Measurements from ENCODE around the gene RASSF9. TPM values are rescaled to one million over a fixed set of nuclear protein-coding genes. Genes with fewer than 3 reads are reported as not detected.

The RASSF9 gene
- total RNA-seq, 5 donors from 2014 or later (not counting 1 experiment from before 2014, with no cell fraction given), result not detected

DNA sequence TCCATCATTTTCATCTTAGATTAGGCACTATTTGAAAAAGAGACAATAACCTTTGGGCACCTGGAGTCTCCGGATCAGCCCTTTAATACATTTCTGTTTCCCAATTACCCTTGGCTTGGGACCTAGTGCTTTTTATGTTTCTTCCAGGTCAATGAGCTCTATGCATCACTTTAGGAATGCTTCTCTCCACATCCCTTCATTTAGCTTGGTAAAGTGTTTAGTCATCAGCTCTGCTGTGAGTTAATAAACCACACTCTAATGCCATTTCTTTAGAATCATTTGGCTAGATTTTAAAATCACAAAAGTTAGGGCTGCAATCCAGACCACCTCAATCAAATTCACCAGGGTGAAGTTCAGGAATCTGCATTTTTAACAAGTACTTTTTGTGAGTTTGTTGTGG, 41.7 kb downstream of the RASSF9 start:
- H3K36me3 Mint-ChIP-seq, result no peaks in the 10 kb centered on the region
- no peak for DNase-seq
- peaks cover 0 to 2% (median 0%) of the 10 kb centered on the region in 3 donors for H3K9me3 Mint-ChIP-seq
- WGBS (ENCODE audit: insufficient coverage), result no CpG with 5 or more reads among the region's 1 CpG
- no peak overlapping the region for H3K27ac ChIP-seq (ENCODE audit: low read length)
- H3K4me3 Mint-ChIP-seq, result no peak overlapping the region
- no peaks in the 10 kb centered on the region for H3K36me3 ChIP-seq (ENCODE audit: control insufficient read depth in 2 of 2, extremely low read depth in 1 of 2, insufficient read depth in 1 of 2, low read length in 1 of 2)
- no peak overlapping the region for H3K4me3 ChIP-seq (ENCODE audit: control insufficient read depth in 1 of 2, extremely low read depth in 1 of 2, low read length in 1 of 2)
- H3K27ac Mint-ChIP-seq, result no peak overlapping the region
- ATAC-seq (replicated peaks in 1 of 4), result no peak
- H3K27me3 ChIP-seq (replicated peaks in 1 of 2; ENCODE audit: control insufficient read depth in 2 of 2, extremely low read depth in 1 of 2, insufficient read depth in 2 of 2, low read length in 1 of 2), result no peaks in the 10 kb centered on the region
- no peaks in the 10 kb centered on the region for H3K27me3 Mint-ChIP-seq
- ChIA-PET POLR2A (no interaction called here), CTCF (no interaction called here)
- no peaks in the 10 kb centered on the region for H3K9me3 ChIP-seq
- no peaks in the 10 kb centered on the region for H3K4me1 Mint-ChIP-seq
- no peaks in the 10 kb centered on the region for H3K4me1 ChIP-seq (ENCODE audit: control insufficient read depth in 1 of 2, extremely low read depth in 1 of 2, insufficient read depth in 2 of 2, low read length in 2 of 2)

DNA sequence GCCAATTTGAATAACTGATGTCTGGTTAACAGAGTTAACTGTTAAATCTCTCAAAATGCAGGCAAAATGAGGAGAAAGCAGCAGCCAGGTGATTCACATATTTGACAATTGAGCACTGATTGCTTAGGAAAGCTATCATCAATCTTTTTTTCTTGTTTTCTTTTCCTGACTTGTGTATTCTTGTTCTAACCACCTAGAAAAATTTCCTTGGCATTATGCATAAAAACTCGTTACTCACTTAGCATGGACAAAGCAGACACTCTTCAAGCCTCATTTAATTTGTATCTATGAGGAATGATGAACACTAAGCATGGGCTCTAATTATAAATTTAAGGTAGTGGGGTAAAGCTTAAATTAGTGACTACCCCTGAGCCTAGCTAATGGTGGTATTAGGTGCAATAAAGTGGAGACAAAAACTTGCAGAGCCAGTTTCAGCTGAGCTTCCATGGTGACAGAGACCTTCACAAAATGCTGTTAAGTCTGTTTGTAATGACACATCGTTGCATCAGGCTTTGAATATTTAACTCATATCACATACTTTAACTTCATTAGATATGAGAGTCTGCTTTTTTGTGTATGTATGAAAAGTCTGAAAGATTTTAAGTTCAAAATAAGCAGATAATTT, 52.0 kb downstream of the RASSF9 start:
- Histone ChIP-seq H3K4me1 (ENCODE audit: control insufficient read depth in 1 of 2, extremely low read depth in 1 of 2, insufficient read depth in 2 of 2, low read length in 2 of 2) (no peaks in the 10 kb centered on the region), H3K27ac (ENCODE audit: low read length) (no peak overlapping the region), H3K4me3 (ENCODE audit: control insufficient read depth in 1 of 2, extremely low read depth in 1 of 2, low read length in 1 of 2) (no peak overlapping the region), H3K9me3 (no peaks in the 10 kb centered on the region), H3K36me3 (ENCODE audit: control insufficient read depth in 2 of 2, extremely low read depth in 1 of 2, insufficient read depth in 1 of 2, low read length in 1 of 2) (no peaks in the 10 kb centered on the region), H3K27me3 (replicated peaks in 1 of 2; ENCODE audit: control insufficient read depth in 2 of 2, extremely low read depth in 1 of 2, insufficient read depth in 2 of 2, low read length in 1 of 2) (no peaks in the 10 kb centered on the region)
- Mint-ChIP-seq H3K4me3 (no peak overlapping the region), H3K9me3 (peaks cover 0 to 7% (median 5%) of the 10 kb centered on the region in 3 donors), H3K27ac (no peak overlapping the region), H3K27me3 (peaks cover 0 to 3% of the 10 kb centered on the region in 2 donors), H3K4me1 (no peaks in the 10 kb centered on the region), H3K36me3 (no peaks in the 10 kb centered on the region)
- DNase-seq (no peak), ATAC-seq (replicated peaks in 1 of 4) (no peak)
- CTCF ChIA-PET, result no interaction called here
- no CpG with 5 or more reads among the region's 2 CpGs for WGBS (ENCODE audit: insufficient coverage)
- POLR2A ChIA-PET, result no interaction called here

DNA sequence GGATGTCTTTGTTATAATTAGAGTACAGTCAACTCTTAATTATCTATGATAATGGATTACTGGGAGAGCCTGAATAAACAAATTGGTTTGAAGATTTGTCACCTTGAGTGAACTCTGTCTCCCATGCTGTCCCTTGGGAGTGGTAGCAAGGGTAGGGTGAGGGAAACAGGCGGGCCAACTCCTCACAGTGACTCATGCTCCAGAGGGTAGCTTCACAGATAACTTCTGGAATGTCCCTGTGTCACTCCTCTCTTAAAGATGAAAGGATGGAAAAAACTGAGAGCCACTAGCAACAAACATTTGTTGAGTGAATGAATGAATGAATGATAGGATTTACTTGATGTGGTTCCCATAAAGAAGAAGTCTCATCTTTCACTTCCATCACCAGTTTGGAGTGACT, 53.5 kb downstream of the RASSF9 start:
- Mint-ChIP-seq H3K4me1 (no peaks in the 10 kb centered on the region), H3K4me3 (no peak overlapping the region), H3K36me3 (no peaks in the 10 kb centered on the region), H3K27ac (no peak overlapping the region), H3K9me3 (peaks cover 0 to 5% (median 3%) of the 10 kb centered on the region in 3 donors), H3K27me3 (peaks cover 0 to 3% of the 10 kb centered on the region in 2 donors)
- WGBS (ENCODE audit: insufficient coverage), result no CpG with 5 or more reads among the region's 1 CpG
- no peaks in the 10 kb centered on the region for H3K27me3 ChIP-seq (replicated peaks in 1 of 2; ENCODE audit: control insufficient read depth in 2 of 2, extremely low read depth in 1 of 2, insufficient read depth in 2 of 2, low read length in 1 of 2)
- ChIA-PET CTCF (no interaction called here), POLR2A (no interaction called here)
- no peaks in the 10 kb centered on the region for H3K36me3 ChIP-seq (ENCODE audit: control insufficient read depth in 2 of 2, extremely low read depth in 1 of 2, insufficient read depth in 1 of 2, low read length in 1 of 2)
- H3K4me1 ChIP-seq (ENCODE audit: control insufficient read depth in 1 of 2, extremely low read depth in 1 of 2, insufficient read depth in 2 of 2, low read length in 2 of 2), result no peaks in the 10 kb centered on the region
- no peak for DNase-seq
- ATAC-seq (replicated peaks in 1 of 4), result no peak
- no peaks in the 10 kb centered on the region for H3K9me3 ChIP-seq
- H3K27ac ChIP-seq (ENCODE audit: low read length), result no peak overlapping the region
- no peak overlapping the region for H3K4me3 ChIP-seq (ENCODE audit: control insufficient read depth in 1 of 2, extremely low read depth in 1 of 2, low read length in 1 of 2)

DNA sequence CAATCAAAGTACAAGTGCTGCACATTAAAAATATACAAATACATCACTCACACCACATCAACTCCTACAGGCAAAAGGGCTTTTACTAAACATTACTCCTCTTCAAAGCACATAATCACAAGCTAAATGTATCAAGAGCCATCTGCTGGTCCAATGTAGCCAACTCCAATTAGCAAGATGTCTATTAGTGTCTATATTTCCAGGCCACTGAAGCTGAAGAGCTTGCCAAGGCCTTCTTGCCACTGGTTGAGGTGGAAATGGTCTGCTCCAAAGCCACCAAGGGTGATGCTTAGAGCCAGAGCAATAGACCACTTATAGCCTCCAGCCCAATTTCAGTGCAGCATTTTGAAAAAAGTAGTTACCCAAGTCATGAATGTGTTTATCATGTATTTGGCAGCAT, 54.4 kb downstream of the RASSF9 start:
- no peaks in the 10 kb centered on the region for H3K4me1 ChIP-seq (ENCODE audit: control insufficient read depth in 1 of 2, extremely low read depth in 1 of 2, insufficient read depth in 2 of 2, low read length in 2 of 2)
- no peak for DNase-seq
- no peak for ATAC-seq (replicated peaks in 1 of 4)
- H3K27ac Mint-ChIP-seq, result no peak overlapping the region
- H3K9me3 Mint-ChIP-seq, result peaks cover 0 to 5% (median 0%) of the 10 kb centered on the region in 3 donors
- H3K36me3 Mint-ChIP-seq, result no peaks in the 10 kb centered on the region
- H3K4me1 Mint-ChIP-seq, result no peaks in the 10 kb centered on the region
- H3K36me3 ChIP-seq (ENCODE audit: control insufficient read depth in 2 of 2, extremely low read depth in 1 of 2, insufficient read depth in 1 of 2, low read length in 1 of 2), result no peaks in the 10 kb centered on the region
- H3K9me3 ChIP-seq, result no peaks in the 10 kb centered on the region
- no peak overlapping the region for H3K27ac ChIP-seq (ENCODE audit: low read length)
- no peaks in the 10 kb centered on the region for H3K27me3 Mint-ChIP-seq
- ChIA-PET CTCF (no interaction called here), POLR2A (no interaction called here)
- H3K4me3 ChIP-seq (ENCODE audit: control insufficient read depth in 1 of 2, extremely low read depth in 1 of 2, low read length in 1 of 2), result no peak overlapping the region
- H3K4me3 Mint-ChIP-seq, result no peak overlapping the region
- no peaks in the 10 kb centered on the region for H3K27me3 ChIP-seq (replicated peaks in 1 of 2; ENCODE audit: control insufficient read depth in 2 of 2, extremely low read depth in 1 of 2, insufficient read depth in 2 of 2, low read length in 1 of 2)

DNA sequence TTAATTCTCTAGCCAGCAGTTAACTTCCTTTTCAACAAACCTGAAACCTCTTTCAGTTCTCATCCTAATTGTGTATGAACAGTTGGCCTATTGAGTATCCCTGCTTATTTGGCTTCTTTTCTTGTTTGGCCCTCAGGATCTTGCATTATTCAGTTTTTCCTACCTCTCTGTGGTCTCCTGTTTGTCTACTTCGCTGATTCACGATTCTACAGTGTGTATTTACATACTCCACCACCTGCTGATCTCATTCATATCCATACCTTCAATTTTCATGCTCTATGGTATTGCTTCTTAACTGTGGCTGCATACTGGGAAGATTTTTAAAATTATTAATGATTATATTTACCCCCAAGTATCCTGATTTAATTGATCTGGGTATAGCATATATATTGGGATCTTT, 56.4 kb downstream of the RASSF9 start:
- no peak for DNase-seq
- Histone ChIP-seq H3K4me3 (ENCODE audit: control insufficient read depth in 1 of 2, extremely low read depth in 1 of 2, low read length in 1 of 2) (no peak overlapping the region), H3K36me3 (ENCODE audit: control insufficient read depth in 2 of 2, extremely low read depth in 1 of 2, insufficient read depth in 1 of 2, low read length in 1 of 2) (no peaks in the 10 kb centered on the region), H3K27me3 (replicated peaks in 1 of 2; ENCODE audit: control insufficient read depth in 2 of 2, extremely low read depth in 1 of 2, insufficient read depth in 2 of 2, low read length in 1 of 2) (no peaks in the 10 kb centered on the region), H3K9me3 (no peaks in the 10 kb centered on the region), H3K27ac (ENCODE audit: low read length) (no peak overlapping the region), H3K4me1 (ENCODE audit: control insufficient read depth in 1 of 2, extremely low read depth in 1 of 2, insufficient read depth in 2 of 2, low read length in 2 of 2) (no peaks in the 10 kb centered on the region)
- no peak overlapping the region for H3K27ac Mint-ChIP-seq
- CTCF ChIA-PET, result no interaction called here
- no peak overlapping the region for H3K4me3 Mint-ChIP-seq
- H3K9me3 Mint-ChIP-seq, result peaks cover 0 to 5% (median 0%) of the 10 kb centered on the region in 3 donors
- no peaks in the 10 kb centered on the region for H3K27me3 Mint-ChIP-seq
- no peaks in the 10 kb centered on the region for H3K4me1 Mint-ChIP-seq
- no CpG with 5 or more reads among the region's 2 CpGs for WGBS (ENCODE audit: insufficient coverage)
- no peaks in the 10 kb centered on the region for H3K36me3 Mint-ChIP-seq
- no peak for ATAC-seq (replicated peaks in 1 of 4)
- POLR2A ChIA-PET, result no interaction called here

DNA sequence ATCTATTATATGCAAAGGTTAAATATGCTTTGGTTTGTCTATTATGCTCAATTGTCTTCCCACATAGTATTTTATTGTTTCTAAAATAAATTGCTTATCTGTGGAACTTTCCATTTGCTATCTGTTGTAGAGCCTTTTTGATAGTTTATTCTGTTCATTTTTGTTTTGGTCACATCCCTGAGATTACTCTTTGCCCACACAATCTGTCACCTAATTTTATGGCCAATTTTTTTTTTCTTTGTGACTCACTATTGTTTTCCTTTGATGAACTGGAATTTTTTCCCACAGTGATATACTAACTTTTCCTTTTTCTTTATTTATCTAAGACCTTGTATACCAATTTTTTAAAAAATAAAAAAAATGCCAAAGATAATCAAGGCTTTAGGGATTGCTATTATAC, 61.1 kb downstream of the RASSF9 start:
- H3K4me1 ChIP-seq (ENCODE audit: control insufficient read depth in 1 of 2, extremely low read depth in 1 of 2, insufficient read depth in 2 of 2, low read length in 2 of 2), result no peaks in the 10 kb centered on the region
- H3K9me3 Mint-ChIP-seq, result peaks cover 0 to 19% (median 5%) of the 10 kb centered on the region in 3 donors

DNA sequence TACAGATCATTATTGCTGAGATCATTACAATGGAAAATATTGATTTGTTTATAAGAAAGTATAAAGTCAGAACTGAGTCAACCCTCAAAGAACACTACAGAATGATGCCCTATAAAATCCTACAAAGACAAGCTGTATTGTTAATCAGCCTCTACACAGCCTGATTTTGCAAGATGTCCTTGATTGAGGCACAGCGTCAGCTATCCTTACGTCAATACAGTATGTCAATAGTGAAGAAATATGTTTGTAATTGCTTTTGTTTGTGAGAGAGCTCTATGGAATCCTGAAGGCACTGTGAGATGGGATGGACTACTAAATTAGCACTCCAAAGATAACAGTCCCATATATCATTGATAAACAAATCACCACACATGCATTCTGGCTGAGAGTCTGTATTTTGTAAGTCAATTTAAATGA, 70.7 kb downstream of the RASSF9 start:
- Mint-ChIP-seq H3K27me3 (no peaks in the 10 kb centered on the region), H3K9me3 (peaks cover 0 to 12% (median 2%) of the 10 kb centered on the region in 3 donors), H3K27ac (no peak overlapping the region), H3K4me3 (no peak overlapping the region), H3K4me1 (no peaks in the 10 kb centered on the region), H3K36me3 (no peaks in the 10 kb centered on the region)
- DNase-seq (no peak), ATAC-seq (replicated peaks in 1 of 4) (no peak)
- no CpG with 5 or more reads among the region's 2 CpGs for WGBS (ENCODE audit: insufficient coverage)
- no peak overlapping the region for H3K4me3 ChIP-seq (ENCODE audit: control insufficient read depth in 1 of 2, extremely low read depth in 1 of 2, low read length in 1 of 2)
- H3K36me3 ChIP-seq (ENCODE audit: control insufficient read depth in 2 of 2, extremely low read depth in 1 of 2, insufficient read depth in 1 of 2, low read length in 1 of 2), result no peaks in the 10 kb centered on the region
- CTCF ChIA-PET, result no interaction called here
- POLR2A ChIA-PET, result no interaction called here
- no peak overlapping the region for H3K27ac ChIP-seq (ENCODE audit: low read length)
- H3K4me1 ChIP-seq (ENCODE audit: control insufficient read depth in 1 of 2, extremely low read depth in 1 of 2, insufficient read depth in 2 of 2, low read length in 2 of 2), result no peaks in the 10 kb centered on the region
- H3K27me3 ChIP-seq (replicated peaks in 1 of 2; ENCODE audit: control insufficient read depth in 2 of 2, extremely low read depth in 1 of 2, insufficient read depth in 2 of 2, low read length in 1 of 2), result no peaks in the 10 kb centered on the region
- no peaks in the 10 kb centered on the region for H3K9me3 ChIP-seq

More for the DNA sequence above, 61.1 kb downstream of the RASSF9 start:
- Mint-ChIP-seq H3K27me3 (no peaks in the 10 kb centered on the region), H3K4me1 (no peaks in the 10 kb centered on the region), H3K4me3 (no peak overlapping the region), H3K36me3 (no peaks in the 10 kb centered on the region), H3K27ac (no peak overlapping the region)
- Histone ChIP-seq H3K9me3 (no peaks in the 10 kb centered on the region), H3K27ac (ENCODE audit: low read length) (no peak overlapping the region), H3K27me3 (replicated peaks in 1 of 2; ENCODE audit: control insufficient read depth in 2 of 2, extremely low read depth in 1 of 2, insufficient read depth in 2 of 2, low read length in 1 of 2) (no peaks in the 10 kb centered on the region), H3K36me3 (ENCODE audit: control insufficient read depth in 2 of 2, extremely low read depth in 1 of 2, insufficient read depth in 1 of 2, low read length in 1 of 2) (no peaks in the 10 kb centered on the region), H3K4me3 (ENCODE audit: control insufficient read depth in 1 of 2, extremely low read depth in 1 of 2, low read length in 1 of 2) (no peak overlapping the region)
- CTCF ChIA-PET, result no interaction called here
- ATAC-seq (replicated peaks in 1 of 4) (no peak), DNase-seq (no peak)
- POLR2A ChIA-PET, result no interaction called here
